Activated T-cell treated with anti-CD3 and anti-CD28 coated beads for 48 hours (primary cell): ENCODE data around the gene MPRIP.
A peak's percentile ranks its signal among the peaks of the same experiment; 100 is the strongest.

Experiments
- DNase-seq: peaks from one replicate; pipeline ENCODE4 v3.0.0-alpha.2; 2020; ENCODE audit warnings: low read depth

MPRIP gene

GRCh38 chr17:17107891-17108431, 65.7 kb downstream of the MPRIP start:
- no peak for DNase-seq

GRCh38 chr17:17108451-17109049, 66.3 kb downstream of the MPRIP start:
- DNase-seq, result no peak

GRCh38 chr17:17109256-17109655, 67.0 kb downstream of the MPRIP start:
- DNase-seq, result no peak

- no peak for DNase-seq
Measured at GRCh38 chr17:17109907-17110306, 67.7 kb downstream of the MPRIP start.

GRCh38 chr17:17110520-17110919, 68.3 kb downstream of the MPRIP start:
- no peak for DNase-seq

- no peak for DNase-seq
Measured at GRCh38 chr17:17111401-17112393, 69.4 kb downstream of the MPRIP start.

GRCh38 chr17:17112628-17113200, 70.5 kb downstream of the MPRIP start:
- DNase-seq, result no peak

- peak; percentile 15 for DNase-seq
Measured at GRCh38 chr17:17114592-17115225, 72.5 kb downstream of the MPRIP start.

GRCh38 chr17:17115620-17116019, 73.4 kb downstream of the MPRIP start:
- no peak for DNase-seq

GRCh38 chr17:17116406-17116805, 74.1 kb downstream of the MPRIP start:
- no peak for DNase-seq

- no peak for DNase-seq
Measured at GRCh38 chr17:17117923-17118322, 75.7 kb downstream of the MPRIP start.

GRCh38 chr17:17118399-17118798, 76.1 kb downstream of the MPRIP start:
- DNase-seq, result no peak

- no peak for DNase-seq
Measured at GRCh38 chr17:17119106-17119505, 76.8 kb downstream of the MPRIP start.

GRCh38 chr17:17119533-17119932, 77.3 kb downstream of the MPRIP start:
- DNase-seq, result peak; percentile 47

GRCh38 chr17:17120294-17120693, 78.0 kb downstream of the MPRIP start:
- DNase-seq, result no peak

GRCh38 chr17:17120701-17121100, 78.4 kb downstream of the MPRIP start:
- no peak for DNase-seq

- no peak for DNase-seq
Measured at GRCh38 chr17:17121162-17121561, 78.9 kb downstream of the MPRIP start.

GRCh38 chr17:17122781-17123483, 80.7 kb downstream of the MPRIP start:
- DNase-seq, result no peak

GRCh38 chr17:17124341-17124740, 82.1 kb downstream of the MPRIP start:
- DNase-seq, result no peak

GRCh38 chr17:17125136-17126084, 83.2 kb downstream of the MPRIP start:
- DNase-seq, result no peak
